Measurements from ENCODE around the gene AMER2.

- no peak for TF ChIP-seq CTCF (conservative IDR thresholded peaks at IDR 0.05; ENCODE audit: low read length)
- TF ChIP-seq EZH2phosphoT487 (IDR thresholded peaks at IDR 0.05; ENCODE audit: borderline replicate concordance, low read depth, low read length) = no peak
These were observed 28.4 kb downstream of the AMER2 start for GRCh38 chr13:25143706-25144105.
